Measurements from ENCODE around the gene ATP5F1B.

DNA sequence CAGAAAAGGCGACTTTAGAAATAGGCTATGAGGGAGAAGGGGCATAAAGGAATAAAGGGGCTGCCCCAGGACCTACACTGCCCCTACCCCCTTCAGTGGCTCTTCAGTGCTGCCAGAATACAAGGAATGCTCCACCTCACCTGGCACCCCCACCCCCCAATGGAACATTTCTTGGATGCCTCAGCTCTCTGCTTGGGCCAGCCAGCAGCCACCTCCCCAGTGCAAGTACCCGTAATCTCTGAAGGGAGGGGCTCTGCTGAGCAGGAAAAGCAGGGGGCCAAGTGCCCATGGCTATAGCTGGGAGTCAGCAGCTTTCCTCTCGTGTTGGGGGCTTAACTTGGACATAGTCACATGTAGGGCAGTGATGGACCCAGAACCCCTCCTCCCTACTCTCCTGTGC is 49.0 kb downstream of the ATP5F1B start:
- TF ChIP-seq CTCF (IDR thresholded peaks at IDR 0.05) (no peak), POLR2A (IDR thresholded peaks at IDR 0.05) (no peak), EP300 (IDR thresholded peaks at IDR 0.05) (no peak)

Data from tibial nerve (tissue), 4 donors.